Measurements from ENCODE around the gene OOSP4B.
"Not testable (repeated sequence)": the region's sequence is repeated elsewhere in the genome, so short reads cannot be mapped to it uniquely, and the experiment has no call there.

OOSP4B gene

GRCh38 chr11:60016881-60017280 is at the start of gene OOSP4B:
OOSP4B (plus strand) TSS chr11:60017181.
- ATAC-seq (ENCODE audit: low read depth), result no peak
- Histone ChIP-seq H3K4me1 (ENCODE audit: insufficient read depth, poor library complexity, severe bottlenecking) (no peaks in the 10 kb centered on the region), H3K9me3 (ENCODE audit: severe bottlenecking) (no peaks in the 10 kb centered on the region), H3K4me3 (ENCODE audit: severe bottlenecking) (no peak within 1 kb of the TSS), H3K27me3 (ENCODE audit: insufficient read depth, poor library complexity, severe bottlenecking) (no peaks in the 10 kb centered on the region), H3K36me3 (ENCODE audit: low read depth) (no peaks in the 10 kb centered on the region), H3K27ac (ENCODE audit: poor library complexity, severe bottlenecking) (no peak within 1 kb of the TSS)
- no peak for TF ChIP-seq CTCF (IDR thresholded peaks at IDR 0.05; ENCODE audit: poor library complexity, severe bottlenecking)
- DNase-seq (ENCODE audit: low spot score), result no peak

GRCh38 chr11:59967677-59968394 is 49.1 kb upstream of the OOSP4B start:
- ATAC-seq (ENCODE audit: low read depth), result no peak
- no peaks in the 10 kb centered on the region for H3K4me1 ChIP-seq (ENCODE audit: insufficient read depth, poor library complexity, severe bottlenecking)
- no peak overlapping the region for H3K4me3 ChIP-seq (ENCODE audit: severe bottlenecking)
- H3K27me3 ChIP-seq (ENCODE audit: insufficient read depth, poor library complexity, severe bottlenecking), result no peaks in the 10 kb centered on the region
- TF ChIP-seq CTCF (IDR thresholded peaks at IDR 0.05; ENCODE audit: poor library complexity, severe bottlenecking), result no peak
- DNase-seq (ENCODE audit: low spot score), result no peak
- H3K27ac ChIP-seq (ENCODE audit: poor library complexity, severe bottlenecking), result no peak overlapping the region
- H3K36me3 ChIP-seq (ENCODE audit: low read depth), result no peaks in the 10 kb centered on the region
- H3K9me3 ChIP-seq (ENCODE audit: severe bottlenecking), result no peaks in the 10 kb centered on the region

GRCh38 chr11:59968395-59968783 is 48.6 kb upstream of the OOSP4B start:
- Histone ChIP-seq H3K27ac (ENCODE audit: poor library complexity, severe bottlenecking) (no peak overlapping the region), H3K27me3 (ENCODE audit: insufficient read depth, poor library complexity, severe bottlenecking) (no peaks in the 10 kb centered on the region), H3K4me3 (ENCODE audit: severe bottlenecking) (no peak overlapping the region), H3K36me3 (ENCODE audit: low read depth) (no peaks in the 10 kb centered on the region), H3K4me1 (ENCODE audit: insufficient read depth, poor library complexity, severe bottlenecking) (no peaks in the 10 kb centered on the region), H3K9me3 (ENCODE audit: severe bottlenecking) (no peaks in the 10 kb centered on the region)
- DNase-seq (ENCODE audit: low spot score) (no peak), ATAC-seq (ENCODE audit: low read depth) (no peak)
- TF ChIP-seq CTCF (IDR thresholded peaks at IDR 0.05; ENCODE audit: poor library complexity, severe bottlenecking), result no peak

GRCh38 chr11:59973097-59973496 is 43.9 kb upstream of the OOSP4B start:
- Histone ChIP-seq H3K27ac (ENCODE audit: poor library complexity, severe bottlenecking) (no peak overlapping the region), H3K27me3 (ENCODE audit: insufficient read depth, poor library complexity, severe bottlenecking) (no peaks in the 10 kb centered on the region), H3K4me3 (ENCODE audit: severe bottlenecking) (no peak overlapping the region), H3K36me3 (ENCODE audit: low read depth) (no peaks in the 10 kb centered on the region), H3K9me3 (ENCODE audit: severe bottlenecking) (no peaks in the 10 kb centered on the region), H3K4me1 (ENCODE audit: insufficient read depth, poor library complexity, severe bottlenecking) (no peaks in the 10 kb centered on the region)
- DNase-seq (ENCODE audit: low spot score), result no peak
- no peak for TF ChIP-seq CTCF (IDR thresholded peaks at IDR 0.05; ENCODE audit: poor library complexity, severe bottlenecking)
- ATAC-seq (ENCODE audit: low read depth), result no peak

DNA sequence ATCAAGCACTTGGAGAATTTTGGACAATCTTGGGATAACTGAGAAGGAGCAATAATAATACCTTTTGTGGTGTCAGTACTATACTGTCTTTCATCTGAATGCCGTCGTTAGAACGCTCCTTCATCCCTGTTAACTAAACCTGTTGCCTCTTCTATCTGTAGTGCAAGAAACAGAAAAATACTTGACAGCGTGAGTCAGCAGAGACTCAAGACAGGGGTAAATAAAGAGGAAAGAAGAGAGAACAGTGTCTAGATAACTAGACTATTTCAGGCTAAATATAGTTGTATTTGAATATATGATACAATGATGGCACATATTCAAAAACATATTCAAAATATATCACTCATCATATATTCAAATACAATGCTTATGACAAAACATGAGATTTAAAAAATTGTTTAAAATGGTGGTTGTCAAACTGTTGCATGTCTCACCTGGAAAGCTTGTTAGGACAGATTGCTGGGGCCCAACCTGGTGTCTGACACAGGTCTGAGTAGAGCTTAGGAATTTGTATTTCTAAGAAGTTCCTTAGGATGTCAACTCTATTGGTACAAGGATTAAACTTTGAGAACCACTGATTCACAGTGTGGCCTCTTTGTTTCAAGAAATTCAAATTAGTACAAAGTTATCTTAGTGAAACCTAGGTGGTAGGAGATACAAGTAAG is 35.7 kb upstream of the OOSP4B start:
- ATAC-seq (ENCODE audit: low read depth), result no peak
- Histone ChIP-seq H3K27ac (ENCODE audit: poor library complexity, severe bottlenecking) (no peak overlapping the region), H3K4me1 (ENCODE audit: insufficient read depth, poor library complexity, severe bottlenecking) (no peaks in the 10 kb centered on the region), H3K4me3 (ENCODE audit: severe bottlenecking) (no peak overlapping the region), H3K9me3 (ENCODE audit: severe bottlenecking) (no peaks in the 10 kb centered on the region), H3K27me3 (ENCODE audit: insufficient read depth, poor library complexity, severe bottlenecking) (no peaks in the 10 kb centered on the region), H3K36me3 (ENCODE audit: low read depth) (no peaks in the 10 kb centered on the region)
- no peak for TF ChIP-seq CTCF (IDR thresholded peaks at IDR 0.05; ENCODE audit: poor library complexity, severe bottlenecking)
- DNase-seq (ENCODE audit: low spot score), result no peak

DNA sequence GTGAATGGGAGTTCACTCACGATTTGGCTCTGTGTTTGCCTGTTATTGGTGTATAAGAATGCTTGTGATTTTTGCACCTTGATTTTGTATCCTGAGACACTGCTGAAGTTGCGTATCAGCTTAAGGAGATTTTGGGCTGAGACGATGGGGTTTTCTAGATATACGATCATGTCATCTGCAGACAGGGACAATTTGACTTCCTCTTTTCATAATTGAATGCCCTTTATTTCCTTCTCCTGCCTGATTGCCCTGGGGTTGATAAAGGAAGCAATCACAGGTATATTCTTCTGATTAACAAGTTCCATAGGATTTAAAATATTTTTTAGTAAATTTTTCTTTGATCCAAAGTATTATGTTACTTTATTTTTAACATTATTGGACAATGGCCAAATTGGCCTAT is 34.9 kb upstream of the OOSP4B start:
- not testable (repeated sequence) for H3K27ac ChIP-seq (ENCODE audit: poor library complexity, severe bottlenecking); H3K27me3 ChIP-seq (ENCODE audit: insufficient read depth, poor library complexity, severe bottlenecking); H3K4me1 ChIP-seq (ENCODE audit: insufficient read depth, poor library complexity, severe bottlenecking); H3K36me3 ChIP-seq (ENCODE audit: low read depth); H3K9me3 ChIP-seq (ENCODE audit: severe bottlenecking); ATAC-seq (ENCODE audit: low read depth); H3K4me3 ChIP-seq (ENCODE audit: severe bottlenecking); DNase-seq (ENCODE audit: low spot score)

Data from RWPE2 (cell line).